CD14-positive monocyte (primary cell): ENCODE measurements around the gene VPS16. TPM values are rescaled to one million over a fixed set of nuclear protein-coding genes. Genes with fewer than 3 reads are reported as not detected.

Experiments
- DNase-seq, 3 donors: peaks; one replicate each; pipeline ENCODE4 v3.0.0-alpha.2; 2011 to 2022
- H2AFZ ChIP-seq: 2 replicates; pipeline ENCODE4 v1.6.0; 2012; ENCODE audit warnings: mild to moderate bottlenecking, low read depth, low read length, inconsistent platforms; ENCODE audit not compliant: insufficient read depth, poor library complexity, severe bottlenecking
- H3K27ac ChIP-seq, 2 donors: 1 replicate in 1 of 2; 2 replicates in 1 of 2; pipeline ENCODE4 v1.5.1; 2012 to 2013; ENCODE audit warnings: low read length in 2 of 2, control low read depth in 1 of 2, inconsistent platforms in 1 of 2, low read depth in 1 of 2, mild to moderate bottlenecking in 1 of 2
- H3K27me3 ChIP-seq, 2 donors: one replicate each; pipeline versions ENCODE4 v1.6.0 to v1.6.1; 2011 to 2013; ENCODE audit warnings: low read length in 2 of 2; ENCODE audit not compliant: control insufficient read depth in 2 of 2, insufficient read depth in 2 of 2
- H3K36me3 ChIP-seq, 2 donors: replicated peaks in 1 of 2; 1 replicate in 1 of 2; 2 replicates in 1 of 2; pipeline versions ENCODE4 v1.5.1 to v1.6.1; 2012 to 2013; ENCODE audit warnings: low read length in 2 of 2, control low read depth in 1 of 2, inconsistent platforms in 1 of 2, mild to moderate bottlenecking in 1 of 2; ENCODE audit not compliant: insufficient read depth in 2 of 2, control insufficient read depth in 1 of 2
- H3K4me1 ChIP-seq, 2 donors: 1 replicate in 1 of 2; 2 replicates in 1 of 2; pipeline versions ENCODE4 v1.5.1 to v1.6.1; 2012 to 2013; ENCODE audit warnings: low read length in 2 of 2, control low read depth in 1 of 2, inconsistent platforms in 1 of 2, mild to moderate bottlenecking in 1 of 2, moderate library complexity in 1 of 2; ENCODE audit not compliant: insufficient read depth in 2 of 2, control insufficient read depth in 1 of 2
- H3K4me2 ChIP-seq: replicated peaks from 2 replicates; pipeline ENCODE3; 2012; ENCODE audit warnings: low read length, moderate library complexity, mild to moderate bottlenecking; ENCODE audit not compliant: poor library complexity, severe bottlenecking; ENCODE audit errors: extremely low read depth
- H3K4me3 ChIP-seq, 3 experiments: fragments of 200-600 bp in 1 of 3; sonication (generic) in 1 of 3; replicated peaks in 1 of 3; 1 replicate in 2 of 3; 2 replicates in 1 of 3; pipeline ENCODE4 v1.5.1; 2011 to 2013; ENCODE audit warnings: low read length in 3 of 3, mild to moderate bottlenecking in 3 of 3, control low read depth in 2 of 3, low read depth in 2 of 3, inconsistent platforms in 1 of 3, moderate library complexity in 1 of 3
- H3K79me2 ChIP-seq: 2 replicates; pipeline ENCODE4 v1.6.0; 2012; ENCODE audit warnings: mild to moderate bottlenecking, control low read depth, inconsistent platforms, low read length, moderate library complexity; ENCODE audit not compliant: insufficient read depth
- H3K9ac ChIP-seq: 2 replicates; pipeline ENCODE4 v1.6.0; 2017; ENCODE audit warnings: low read length, mild to moderate bottlenecking; ENCODE audit not compliant: insufficient read depth, poor library complexity, severe bottlenecking
- H3K9me3 ChIP-seq, 2 donors: replicated peaks in 1 of 2; 1 replicate in 1 of 2; 2 replicates in 1 of 2; pipeline versions ENCODE4 v1.5.1 to v1.6.1; 2012 to 2013; ENCODE audit warnings: low read length in 2 of 2, control low read depth in 1 of 2; ENCODE audit not compliant: control insufficient read depth in 1 of 2, insufficient read depth in 1 of 2
- H4K20me1 ChIP-seq: 2 replicates; pipeline ENCODE4 v1.6.0; 2012; ENCODE audit warnings: mild to moderate bottlenecking, low read length, control low read depth, moderate library complexity; ENCODE audit not compliant: insufficient read depth
- H3K27ac Mint-ChIP-seq, 7 donors: one replicate each; pipeline ENCODE4 v1.8.0; 2020; ENCODE audit warnings: mild to moderate bottlenecking in 7 of 7, mixed read lengths in 7 of 7, moderate library complexity in 6 of 7, inconsistent platforms in 2 of 7
- H3K27me3 Mint-ChIP-seq, 3 donors: one replicate each; pipeline ENCODE4 v1.8.0; 2021 to 2022; ENCODE audit warnings: low read depth in 3 of 3, mild to moderate bottlenecking in 3 of 3, mixed read lengths in 3 of 3, moderate library complexity in 3 of 3, inconsistent platforms in 1 of 3
- H3K36me3 Mint-ChIP-seq, 2 donors: one replicate each; pipeline ENCODE4 v1.8.0; 2020; ENCODE audit warnings: mixed read lengths in 2 of 2, inconsistent platforms in 1 of 2, mild to moderate bottlenecking in 1 of 2
- H3K4me1 Mint-ChIP-seq: one replicate; pipeline ENCODE4 v1.8.0; 2020; ENCODE audit warnings: mild to moderate bottlenecking, mixed read lengths
- H3K4me3 Mint-ChIP-seq, 2 donors: one replicate each; pipeline ENCODE4 v1.8.0; 2020; ENCODE audit warnings: mild to moderate bottlenecking in 2 of 2, mixed read lengths in 2 of 2, moderate library complexity in 1 of 2
- H3K9me3 Mint-ChIP-seq, 7 donors: one replicate each; pipeline ENCODE4 v1.8.0; 2020 to 2022; ENCODE audit warnings: mixed read lengths in 7 of 7, mild to moderate bottlenecking in 6 of 7, moderate library complexity in 6 of 7, inconsistent platforms in 2 of 7
- CTCF ChIP-seq: fragments of 200-600 bp; IDR thresholded peaks from one replicate; pipeline ENCODE4 v1.8.0; 2022; ENCODE audit warnings: antibody characterized with exemption, mild to moderate bottlenecking
- WGBS: methylation state at CpG from one replicate; pipeline ENCODE4 v1.1.5; 2013; ENCODE audit warnings: missing lambda C conversion rate; ENCODE audit not compliant: insufficient coverage; 5-methylcytosine and 5-hydroxymethylcytosine counted together
- intact Hi-C, 2 donors: fragments of 100-400 bp; cut with micrococcal nuclease; formaldehyde crosslinking; loops; one replicate each; pipeline versions ENCODE4 v1.15.0 to v1.15.1; 2023
- polyA plus RNA-seq, 3 donors: library from polyadenylated mRNA; depleted of rRNA in 1 of 3; unstranded in 2 of 3; stranded (reverse) in 1 of 3; fragments of 300-500 nt in 2 of 3; fragments of >200 nt in 1 of 3; fragmentation: Illumina TruSeq in 2 of 3; gene quantifications; 1 replicate in 2 of 3; 2 replicates in 1 of 3; pipeline ENCODE4 v1.2.3, GENCODE V29; 2012 to 2021

The VPS16 gene
- polyA plus RNA-seq, 3 donors: 33.3 to 87.0 (median 34.5) TPM

DNA sequence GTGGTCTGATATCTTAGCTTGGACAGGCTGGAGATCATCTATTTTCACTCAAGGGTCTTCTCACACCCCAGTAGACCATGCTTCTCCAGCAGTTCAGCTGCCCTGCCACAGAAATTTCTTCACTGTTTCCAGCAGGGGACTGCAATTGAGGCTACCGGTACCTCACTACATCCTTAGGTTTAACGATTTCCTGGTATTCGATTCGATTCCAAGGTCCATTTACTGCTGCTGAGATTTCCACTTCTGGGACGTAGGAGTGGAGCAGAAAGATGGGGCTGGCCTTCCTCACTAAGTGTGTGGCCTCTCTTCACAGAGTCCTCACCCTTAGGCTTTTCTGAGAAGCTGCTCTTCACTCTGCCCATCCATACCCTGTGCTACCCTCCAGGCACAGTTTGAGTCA, 6.2 kb downstream of the VPS16 start:
- no peak overlapping the region for H3K4me2 ChIP-seq
- TF ChIP-seq CTCF: no peak
- peaks cover 0 to 2% (median 0%) of the 10 kb centered on the region in 7 donors for H3K9me3 Mint-ChIP-seq
- peaks cover 40% of the 10 kb centered on the region for H4K20me1 ChIP-seq
- no peak overlapping the region for H3K4me3 Mint-ChIP-seq
- peaks cover under 1 to 3% of the 10 kb centered on the region in 2 donors for H3K4me1 ChIP-seq
- peaks cover 0 to 3% (median 0%) of the 10 kb centered on the region in 3 donors for H3K27me3 Mint-ChIP-seq
- H3K9ac ChIP-seq: no peak overlapping the region
- no peak overlapping the region for H2AFZ ChIP-seq
- H3K27ac Mint-ChIP-seq: peak overlapping the region in 2 of 7 donors; percentile 30 to 52
- H3K36me3 Mint-ChIP-seq: peaks cover 24 to 27% of the 10 kb centered on the region in 2 donors
- no peak for DNase-seq
- 100% methylated on average over 1 of the region's 5 CpGs for WGBS
- no peak overlapping the region for H3K4me3 ChIP-seq
- intact Hi-C loops: no loop called here
- no peaks in the 10 kb centered on the region for H3K9me3 ChIP-seq
- no peak overlapping the region for H3K27ac ChIP-seq
- H3K27me3 ChIP-seq: no peaks in the 10 kb centered on the region
- peaks cover 19% of the 10 kb centered on the region for H3K4me1 Mint-ChIP-seq
- H3K79me2 ChIP-seq: peaks cover 6% of the 10 kb centered on the region
- H3K36me3 ChIP-seq: peaks cover 0 to 24% of the 10 kb centered on the region in 2 donors

GRCh38 chr20:2847802-2848201, 7.3 kb downstream of the VPS16 start:
- H3K9me3 ChIP-seq: no peaks in the 10 kb centered on the region
- Mint-ChIP-seq H3K4me1 (peaks cover 25% of the 10 kb centered on the region), H3K36me3 (peaks cover 24 to 27% of the 10 kb centered on the region in 2 donors), H3K9me3 (peaks cover 0 to 2% (median 0%) of the 10 kb centered on the region in 7 donors), H3K27ac (no peak overlapping the region), H3K27me3 (peaks cover 0 to 3% (median 0%) of the 10 kb centered on the region in 3 donors), H3K4me3 (no peak overlapping the region)
- no peaks in the 10 kb centered on the region for H3K79me2 ChIP-seq
- no peak for TF ChIP-seq CTCF
- H3K4me3 ChIP-seq: no peak overlapping the region
- intact Hi-C loops: no loop called here
- 100% methylated on average over 4 of the region's 4 CpGs for WGBS
- peaks cover 5% of the 10 kb centered on the region in 2 donors for H3K4me1 ChIP-seq
- H2AFZ ChIP-seq: no peak overlapping the region
- H3K9ac ChIP-seq: no peak overlapping the region
- H3K27me3 ChIP-seq: no peaks in the 10 kb centered on the region
- H3K36me3 ChIP-seq: peaks cover 0 to 24% of the 10 kb centered on the region in 2 donors
- no peak for DNase-seq
- no peak overlapping the region for H3K27ac ChIP-seq
- H3K4me2 ChIP-seq: no peak overlapping the region
- peaks cover 50% of the 10 kb centered on the region for H4K20me1 ChIP-seq
